Loucy (cell line): ENCODE data around the gene B3GAT1.

Source experiments
- H2AFZ ChIP-seq: fragments of 200-600 bp; sonication (generic); 2 replicates; pipeline ENCODE4 v1.6.0; 2016; ENCODE audit warnings: antibody characterized with exemption, mild to moderate bottlenecking, low read length, moderate library complexity
- H3F3A ChIP-seq: fragments of 200-600 bp; 2 replicates; pipeline ENCODE4 v1.6.0; 2016; ENCODE audit warnings: antibody characterized with exemption, low read depth, mild to moderate bottlenecking
- H3K27me3 ChIP-seq: fragments of 200-600 bp; sonication (generic); 2 replicates; pipeline ENCODE4 v1.6.1; 2014; ENCODE audit warnings: low read length, mild to moderate bottlenecking; ENCODE audit not compliant: insufficient read depth, poor library complexity, severe bottlenecking
- H3K36me3 ChIP-seq: fragments of 200-600 bp; sonication (generic); 2 replicates; pipeline ENCODE4 v1.6.1; 2016; ENCODE audit warnings: low read length; ENCODE audit not compliant: insufficient read depth
- H3K4me1 ChIP-seq: fragments of 200-600 bp; sonication (generic); 2 replicates; pipeline ENCODE4 v1.5.1; 2014; ENCODE audit warnings: low read length, mild to moderate bottlenecking; ENCODE audit not compliant: insufficient read depth, poor library complexity, severe bottlenecking
- H3K4me2 ChIP-seq: fragments of 200-600 bp; sonication (generic); 2 replicates; pipeline ENCODE4 v1.6.0; 2014; ENCODE audit warnings: antibody characterized with exemption, low read length, low read depth, mild to moderate bottlenecking; ENCODE audit not compliant: poor library complexity, severe bottlenecking
- H3K4me3 ChIP-seq: fragments of 200-600 bp; sonication (generic); 2 replicates; pipeline ENCODE4 v1.5.1; 2014; ENCODE audit warnings: low read length, mild to moderate bottlenecking, mixed read lengths; ENCODE audit not compliant: poor library complexity, severe bottlenecking
- H3K79me2 ChIP-seq: fragments of 200-600 bp; sonication (generic); 2 replicates; pipeline ENCODE4 v1.6.1; 2014; ENCODE audit warnings: low read length; ENCODE audit not compliant: insufficient read depth
- H3K9ac ChIP-seq: fragments of 200-600 bp; sonication (generic); 2 replicates; pipeline ENCODE4 v1.6.0; 2014; ENCODE audit warnings: mild to moderate bottlenecking, low read depth, low read length, moderate library complexity; ENCODE audit not compliant: poor library complexity, severe bottlenecking
- H3K9me2 ChIP-seq: fragments of 200-600 bp; sonication (generic); replicated peaks from 2 replicates; pipeline ENCODE4 v1.6.1; 2016; ENCODE audit warnings: low read depth, low read length, mixed read lengths
- H3K9me3 ChIP-seq: fragments of 200-600 bp; sonication (generic); 2 replicates; pipeline ENCODE4 v1.6.1; 2014; ENCODE audit warnings: mild to moderate bottlenecking, antibody characterized with exemption, low read length, low read depth; ENCODE audit not compliant: insufficient read depth
- H4K20me1 ChIP-seq: fragments of 200-600 bp; sonication (generic); 2 replicates; pipeline ENCODE4 v1.6.0; 2014; ENCODE audit warnings: antibody characterized with exemption, low read length, mild to moderate bottlenecking; ENCODE audit not compliant: insufficient read depth, poor library complexity, severe bottlenecking
- CTCF ChIP-seq: fragments of 200-600 bp; sonication (generic); conservative IDR thresholded peaks from 2 replicates; pipeline ENCODE4 v1.5.1; 2014; ENCODE audit warnings: mild to moderate bottlenecking, antibody characterized with exemption, low read length
- EZH2phosphoT487 ChIP-seq: fragments of 200-600 bp; IDR thresholded peaks from 2 replicates; pipeline ENCODE4 v1.6.1; 2018; ENCODE audit warnings: antibody characterized with exemption, mild to moderate bottlenecking, moderate library complexity, borderline replicate concordance

Gene B3GAT1

DNA sequence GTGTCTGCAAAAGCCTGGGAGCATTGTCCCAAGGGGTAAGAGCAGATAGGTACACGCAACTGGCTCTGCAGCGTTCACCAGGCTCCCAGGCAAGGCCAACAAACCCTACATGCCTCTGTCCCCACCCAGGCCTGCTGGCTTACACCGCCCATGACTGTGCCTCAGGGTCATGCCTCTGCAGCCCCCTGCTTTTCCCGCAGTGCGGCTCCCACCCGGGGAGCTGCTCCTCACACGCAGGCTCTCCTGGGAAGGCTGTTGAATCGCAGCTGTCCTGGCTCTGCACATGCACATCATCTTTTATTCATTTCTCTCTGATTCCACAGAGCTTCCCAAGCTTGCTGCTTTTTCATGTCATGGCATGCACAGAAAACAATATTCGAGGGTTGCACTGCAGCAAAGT, 29.2 kb upstream of the B3GAT1 start:
- Histone ChIP-seq H3K9me2 (no peaks in the 10 kb centered on the region), H3K4me3 (no peak overlapping the region), H3K36me3 (no peaks in the 10 kb centered on the region), H3K4me1 (no peaks in the 10 kb centered on the region), H3K79me2 (no peaks in the 10 kb centered on the region), H3F3A (no peaks in the 10 kb centered on the region), H3K9me3 (peaks cover 30% of the 10 kb centered on the region; the same call in 1 of the 2 replicates), H4K20me1 (no peaks in the 10 kb centered on the region), H2AFZ (no peak overlapping the region), H3K27me3 (no peaks in the 10 kb centered on the region), H3K4me2 (no peak overlapping the region), H3K9ac (no peak overlapping the region)
- TF ChIP-seq CTCF (no peak), EZH2phosphoT487 (no peak)

DNA sequence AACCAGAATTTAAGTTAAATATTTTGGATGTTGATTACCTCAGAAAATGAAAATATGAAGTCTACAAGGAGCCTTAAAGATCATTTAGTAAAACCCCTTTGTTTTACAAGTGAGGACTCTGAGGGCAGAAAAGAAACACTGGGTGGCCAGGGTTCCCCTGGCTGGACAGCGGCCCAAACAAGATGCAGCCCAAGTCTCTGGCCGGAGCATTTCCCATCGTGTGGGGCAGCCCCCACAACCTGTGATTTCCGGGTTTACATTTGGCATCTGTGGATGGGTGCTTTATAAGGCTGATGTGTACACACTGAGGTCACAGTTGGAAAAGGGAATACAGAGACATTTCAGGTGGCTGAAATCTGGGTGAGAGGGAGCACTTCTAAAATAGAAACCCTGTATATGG, 28.8 kb upstream of the B3GAT1 start:
- no peak overlapping the region for H3K4me2 ChIP-seq
- H3K4me3 ChIP-seq = no peak overlapping the region
- H3K79me2 ChIP-seq = no peaks in the 10 kb centered on the region
- H3F3A ChIP-seq = no peaks in the 10 kb centered on the region
- no peaks in the 10 kb centered on the region for H3K27me3 ChIP-seq
- no peak overlapping the region for H3K9ac ChIP-seq
- H4K20me1 ChIP-seq = no peaks in the 10 kb centered on the region
- H3K9me2 ChIP-seq = no peaks in the 10 kb centered on the region
- no peaks in the 10 kb centered on the region for H3K36me3 ChIP-seq
- no peaks in the 10 kb centered on the region for H3K4me1 ChIP-seq
- no peak overlapping the region for H2AFZ ChIP-seq
- TF ChIP-seq EZH2phosphoT487 (no peak), CTCF (no peak)
- H3K9me3 ChIP-seq = peaks cover 31% of the 10 kb centered on the region; the same call in 1 of the 2 replicates

- no peak for TF ChIP-seq CTCF
- TF ChIP-seq EZH2phosphoT487 = no peak
- no peaks in the 10 kb centered on the region for H4K20me1 ChIP-seq
- no peaks in the 10 kb centered on the region for H3K79me2 ChIP-seq
- H3K27me3 ChIP-seq = no peaks in the 10 kb centered on the region
- no peaks in the 10 kb centered on the region for H3K36me3 ChIP-seq
- H3F3A ChIP-seq = no peaks in the 10 kb centered on the region
- H3K9me3 ChIP-seq = peaks cover 30% of the 10 kb centered on the region; the same call in 1 of the 2 replicates
- no peaks in the 10 kb centered on the region for H3K9me2 ChIP-seq
- no peak overlapping the region for H3K9ac ChIP-seq
- H3K4me3 ChIP-seq = no peak overlapping the region
- H2AFZ ChIP-seq = no peak overlapping the region
- no peak overlapping the region for H3K4me2 ChIP-seq
- H3K4me1 ChIP-seq = no peaks in the 10 kb centered on the region
These were observed 26.8 kb upstream of the B3GAT1 start for GRCh38 chr11:134438542-134439537.
